Measurements from ENCODE around the gene SELENOP.

SELENOP gene

GRCh38 chr5:42808888-42809611 lies 2.6 kb downstream of the SELENOP start:
- no peak for TF ChIP-seq CREB5 (CRISPR knock-in tag; IDR thresholded peaks at IDR 0.05; ENCODE audit: low read depth)
- TF ChIP-seq TSHZ2 (CRISPR knock-in tag; IDR thresholded peaks at IDR 0.05): no peak
- ATAC-seq: no peak

- ATAC-seq: no peak
- TF ChIP-seq GLIS3 (CRISPR knock-in tag; IDR thresholded peaks at IDR 0.05) (no peak), ZNF565 (CRISPR knock-in tag; conservative IDR thresholded peaks at IDR 0.05; ENCODE audit: low read depth) (no peak), ZNF8 (CRISPR knock-in tag; IDR thresholded peaks at IDR 0.05) (no peak), PPARA (CRISPR knock-in tag; IDR thresholded peaks at IDR 0.05; ENCODE audit: borderline replicate concordance) (no peak), BACH2 (CRISPR knock-in tag; IDR thresholded peaks at IDR 0.05; ENCODE audit: borderline replicate concordance) (no peak), CREB5 (CRISPR knock-in tag; IDR thresholded peaks at IDR 0.05; ENCODE audit: low read depth) (no peak), TCF4 (CRISPR knock-in tag; IDR thresholded peaks at IDR 0.05; ENCODE audit: borderline replicate concordance) (no peak), CSDC2 (CRISPR knock-in tag; IDR thresholded peaks at IDR 0.05) (no peak), ZFP30 (CRISPR knock-in tag; IDR thresholded peaks at IDR 0.05) (no peak), SNAI2 (CRISPR knock-in tag; IDR thresholded peaks at IDR 0.05) (no peak), ZC3H10 (CRISPR knock-in tag; IDR thresholded peaks at IDR 0.05) (no peak)
Measured at GRCh38 chr5:42807722-42808447, 3.8 kb downstream of the SELENOP start.

- ATAC-seq: no peak
- TF ChIP-seq ZNF70 (CRISPR knock-in tag; IDR thresholded peaks at IDR 0.05): no peak
- TF ChIP-seq GLIS3 (CRISPR knock-in tag; IDR thresholded peaks at IDR 0.05): no peak
- TF ChIP-seq CSDC2 (CRISPR knock-in tag; IDR thresholded peaks at IDR 0.05): no peak
- TF ChIP-seq ZFP30 (CRISPR knock-in tag; IDR thresholded peaks at IDR 0.05): no peak
- no peak for TF ChIP-seq CSRNP3 (CRISPR knock-in tag; IDR thresholded peaks at IDR 0.05)
- TF ChIP-seq ARNTL (CRISPR knock-in tag; IDR thresholded peaks at IDR 0.05; ENCODE audit: borderline replicate concordance, low read depth): no peak
Measured at GRCh38 chr5:42806701-42807262, 4.9 kb downstream of the SELENOP start.

GRCh38 chr5:42806004-42806700 lies 5.5 kb downstream of the SELENOP start:
- ATAC-seq: no peak
- TF ChIP-seq RARB (CRISPR knock-in tag; IDR thresholded peaks at IDR 0.05): no peak
- TF ChIP-seq CREB5 (CRISPR knock-in tag; IDR thresholded peaks at IDR 0.05; ENCODE audit: low read depth): no peak
- TF ChIP-seq ZNF70 (CRISPR knock-in tag; IDR thresholded peaks at IDR 0.05): no peak
- no peak for TF ChIP-seq CSDC2 (CRISPR knock-in tag; IDR thresholded peaks at IDR 0.05)
- TF ChIP-seq PPARA (CRISPR knock-in tag; IDR thresholded peaks at IDR 0.05; ENCODE audit: borderline replicate concordance): no peak
- TF ChIP-seq OSR1 (CRISPR knock-in tag; IDR thresholded peaks at IDR 0.05): no peak
- TF ChIP-seq POU6F1 (CRISPR knock-in tag; IDR thresholded peaks at IDR 0.05; ENCODE audit: borderline replicate concordance, low read depth): no peak
- TF ChIP-seq ISL1 (CRISPR knock-in tag; IDR thresholded peaks at IDR 0.05): no peak
- TF ChIP-seq BACH2 (CRISPR knock-in tag; IDR thresholded peaks at IDR 0.05; ENCODE audit: borderline replicate concordance): no peak
- no peak for TF ChIP-seq ZFP3 (CRISPR knock-in tag; IDR thresholded peaks at IDR 0.05)
- no peak for TF ChIP-seq PATZ1 (CRISPR knock-in tag; IDR thresholded peaks at IDR 0.05; ENCODE audit: borderline replicate concordance)
